Mucosa of stomach (tissue), 1 donor: ENCODE measurements around the gene LHX1.

Experiments used
- H3K27me3 ChIP-seq: one replicate; pipeline ENCODE4 v1.7.0; 2013; ENCODE audit warnings: mild to moderate bottlenecking, low read length; ENCODE audit not compliant: control insufficient read depth, insufficient read depth
- H3K36me3 ChIP-seq: one replicate; pipeline ENCODE4 v1.7.0; 2013; ENCODE audit warnings: low read length; ENCODE audit not compliant: control insufficient read depth, insufficient read depth
- H3K4me1 ChIP-seq: one replicate; pipeline ENCODE4 v1.7.0; 2013; ENCODE audit warnings: mild to moderate bottlenecking, low read length; ENCODE audit not compliant: control insufficient read depth, insufficient read depth
- H3K4me3 ChIP-seq: one replicate; pipeline ENCODE4 v1.7.0; 2013; ENCODE audit warnings: low read length
- H3K9ac ChIP-seq: one replicate; pipeline ENCODE4 v1.7.0; 2013; ENCODE audit warnings: mild to moderate bottlenecking, low read length, moderate library complexity
- H3K9me3 ChIP-seq: one replicate; pipeline ENCODE4 v1.7.0; 2013; ENCODE audit warnings: mild to moderate bottlenecking, low read length, moderate library complexity; ENCODE audit not compliant: control insufficient read depth
- donor health status: Pancreatic carcinoma.

The LHX1 gene

GRCh38 chr17:36934692-36935630, 2.3 kb upstream of the LHX1 start:
- Histone ChIP-seq H3K9me3 (no peaks in the 10 kb centered on the region), H3K36me3 (no peaks in the 10 kb centered on the region), H3K27me3 (peaks cover 99% of the 10 kb centered on the region), H3K4me1 (peaks cover 75% of the 10 kb centered on the region), H3K9ac (no peak overlapping the region), H3K4me3 (no peak overlapping the region)

GRCh38 chr17:36935671-36936454, 1.4 kb upstream of the LHX1 start:
- Histone ChIP-seq H3K27me3 (peaks cover 98% of the 10 kb centered on the region), H3K36me3 (no peaks in the 10 kb centered on the region), H3K9me3 (no peaks in the 10 kb centered on the region), H3K4me3 (no peak overlapping the region), H3K9ac (no peak overlapping the region), H3K4me1 (peaks cover 75% of the 10 kb centered on the region)

- no peaks in the 10 kb centered on the region for H3K36me3 ChIP-seq
- H3K9me3 ChIP-seq = no peaks in the 10 kb centered on the region
- peaks cover 72% of the 10 kb centered on the region for H3K4me1 ChIP-seq
- no peak overlapping the region for H3K9ac ChIP-seq
- H3K27me3 ChIP-seq = peaks cover 98% of the 10 kb centered on the region
- no peak overlapping the region for H3K4me3 ChIP-seq
Measured at GRCh38 chr17:36936455-36937000, 747 bp upstream of the LHX1 start.

GRCh38 chr17:36937959-36938565, 787 bp downstream of the LHX1 start:
- Histone ChIP-seq H3K4me3 (no peak overlapping the region), H3K9ac (no peak overlapping the region), H3K27me3 (peaks cover 99% of the 10 kb centered on the region), H3K9me3 (no peaks in the 10 kb centered on the region), H3K4me1 (peaks cover 58% of the 10 kb centered on the region), H3K36me3 (no peaks in the 10 kb centered on the region)

- no peaks in the 10 kb centered on the region for H3K36me3 ChIP-seq
- peaks cover 99% of the 10 kb centered on the region for H3K27me3 ChIP-seq
- no peak overlapping the region for H3K9ac ChIP-seq
- H3K9me3 ChIP-seq = no peaks in the 10 kb centered on the region
- no peak overlapping the region for H3K4me3 ChIP-seq
- H3K4me1 ChIP-seq = peaks cover 53% of the 10 kb centered on the region
Measured at GRCh38 chr17:36938566-36939051, 1.3 kb downstream of the LHX1 start.

GRCh38 chr17:36939052-36939801, 2.0 kb downstream of the LHX1 start:
- Histone ChIP-seq H3K27me3 (peaks cover 99% of the 10 kb centered on the region), H3K9me3 (no peaks in the 10 kb centered on the region), H3K4me1 (peaks cover 47% of the 10 kb centered on the region), H3K36me3 (no peaks in the 10 kb centered on the region), H3K9ac (no peak overlapping the region), H3K4me3 (no peak overlapping the region)

GRCh38 chr17:36939802-36940312, 2.6 kb downstream of the LHX1 start:
- Histone ChIP-seq H3K36me3 (no peaks in the 10 kb centered on the region), H3K9me3 (no peaks in the 10 kb centered on the region), H3K4me3 (no peak overlapping the region), H3K27me3 (peaks cover 99% of the 10 kb centered on the region), H3K4me1 (peaks cover 42% of the 10 kb centered on the region), H3K9ac (no peak overlapping the region)

- Histone ChIP-seq H3K36me3 (no peaks in the 10 kb centered on the region), H3K4me1 (peaks cover 35% of the 10 kb centered on the region), H3K9me3 (no peaks in the 10 kb centered on the region), H3K9ac (no peak overlapping the region), H3K4me3 (no peak overlapping the region), H3K27me3 (peaks cover 99% of the 10 kb centered on the region)
Measured at GRCh38 chr17:36940313-36941264, 3.3 kb downstream of the LHX1 start.

GRCh38 chr17:36941265-36942010, 4.2 kb downstream of the LHX1 start:
- H3K9me3 ChIP-seq = no peaks in the 10 kb centered on the region
- H3K36me3 ChIP-seq = no peaks in the 10 kb centered on the region
- H3K9ac ChIP-seq = no peak overlapping the region
- peaks cover 99% of the 10 kb centered on the region for H3K27me3 ChIP-seq
- no peak overlapping the region for H3K4me3 ChIP-seq
- peaks cover 26% of the 10 kb centered on the region for H3K4me1 ChIP-seq

GRCh38 chr17:36942019-36942599, 4.8 kb downstream of the LHX1 start:
- Histone ChIP-seq H3K9me3 (no peaks in the 10 kb centered on the region), H3K27me3 (peaks cover 99% of the 10 kb centered on the region), H3K4me3 (no peak overlapping the region), H3K9ac (no peak overlapping the region), H3K36me3 (no peaks in the 10 kb centered on the region), H3K4me1 (peaks cover 20% of the 10 kb centered on the region)
